ENCODE results near the gene PDXK.

The PDXK gene

GRCh38 chr21:43744725-43745124 lies 25.8 kb downstream of the PDXK start:
- DNase-seq = no peak

DNA sequence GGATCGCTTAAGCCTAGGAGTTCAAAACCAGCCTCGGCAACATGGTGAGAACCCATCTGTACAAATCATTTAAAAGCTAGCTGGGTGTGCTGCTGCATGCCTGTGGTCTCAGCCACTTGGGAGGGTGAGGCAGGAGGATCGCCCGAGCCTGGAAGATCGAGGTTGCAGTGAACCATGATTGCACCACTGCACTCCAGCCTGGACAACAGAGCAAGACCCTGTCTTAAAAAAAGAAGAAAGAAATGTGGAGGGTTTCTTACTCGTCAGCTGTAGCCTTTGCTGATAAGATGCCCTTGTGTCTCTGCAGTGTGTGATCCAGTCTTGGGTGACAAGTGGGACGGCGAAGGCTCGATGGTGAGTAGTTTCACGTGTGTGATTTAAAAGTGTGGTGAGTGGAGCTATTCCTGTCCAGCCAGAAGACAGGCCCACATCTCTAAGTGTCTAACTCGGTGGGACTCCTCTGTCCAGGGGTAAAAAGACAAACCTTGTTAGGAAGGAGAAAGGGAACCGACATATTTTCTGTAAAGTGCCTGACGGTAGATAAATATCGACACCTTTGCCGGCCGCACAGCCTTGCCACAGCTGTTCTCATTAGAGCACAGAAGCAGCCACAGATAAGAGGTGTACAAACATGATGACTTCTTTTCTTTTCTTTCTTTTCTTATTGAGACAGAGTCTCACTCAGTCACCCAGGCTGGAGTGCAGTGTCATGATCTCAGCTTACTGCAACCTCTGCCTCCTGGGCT lies 27.0 kb downstream of the PDXK start:
- DNase-seq = no peak

GRCh38 chr21:43748622-43749021 lies 29.7 kb downstream of the PDXK start:
- no peak for DNase-seq

GRCh38 chr21:43749651-43750262 lies 30.8 kb downstream of the PDXK start:
- no peak for DNase-seq

- DNase-seq = no peak
These were observed 31.6 kb downstream of the PDXK start for GRCh38 chr21:43750339-43751033.

GRCh38 chr21:43751955-43752591 lies 33.1 kb downstream of the PDXK start:
- no peak for DNase-seq

- no peak for DNase-seq
These were observed 34.0 kb downstream of the PDXK start for GRCh38 chr21:43752758-43753438.

DNA sequence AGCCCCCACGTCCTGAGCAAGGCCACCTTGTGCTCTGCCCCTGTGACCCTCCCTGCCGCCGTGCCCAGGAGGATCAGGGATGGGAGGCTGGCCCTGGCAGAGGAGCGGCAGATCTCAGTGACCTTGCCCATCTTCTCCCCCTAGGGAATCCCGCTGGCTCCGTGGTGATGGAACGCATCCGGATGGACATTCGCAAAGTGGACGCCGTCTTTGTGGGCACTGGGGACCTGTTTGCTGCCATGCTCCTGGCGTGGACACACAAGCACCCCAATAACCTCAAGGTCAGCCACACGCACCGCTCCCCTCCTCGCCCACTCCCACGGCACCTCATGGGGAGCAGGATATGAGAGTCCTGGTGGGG lies 34.5 kb downstream of the PDXK start:
- no peak for DNase-seq

DNA sequence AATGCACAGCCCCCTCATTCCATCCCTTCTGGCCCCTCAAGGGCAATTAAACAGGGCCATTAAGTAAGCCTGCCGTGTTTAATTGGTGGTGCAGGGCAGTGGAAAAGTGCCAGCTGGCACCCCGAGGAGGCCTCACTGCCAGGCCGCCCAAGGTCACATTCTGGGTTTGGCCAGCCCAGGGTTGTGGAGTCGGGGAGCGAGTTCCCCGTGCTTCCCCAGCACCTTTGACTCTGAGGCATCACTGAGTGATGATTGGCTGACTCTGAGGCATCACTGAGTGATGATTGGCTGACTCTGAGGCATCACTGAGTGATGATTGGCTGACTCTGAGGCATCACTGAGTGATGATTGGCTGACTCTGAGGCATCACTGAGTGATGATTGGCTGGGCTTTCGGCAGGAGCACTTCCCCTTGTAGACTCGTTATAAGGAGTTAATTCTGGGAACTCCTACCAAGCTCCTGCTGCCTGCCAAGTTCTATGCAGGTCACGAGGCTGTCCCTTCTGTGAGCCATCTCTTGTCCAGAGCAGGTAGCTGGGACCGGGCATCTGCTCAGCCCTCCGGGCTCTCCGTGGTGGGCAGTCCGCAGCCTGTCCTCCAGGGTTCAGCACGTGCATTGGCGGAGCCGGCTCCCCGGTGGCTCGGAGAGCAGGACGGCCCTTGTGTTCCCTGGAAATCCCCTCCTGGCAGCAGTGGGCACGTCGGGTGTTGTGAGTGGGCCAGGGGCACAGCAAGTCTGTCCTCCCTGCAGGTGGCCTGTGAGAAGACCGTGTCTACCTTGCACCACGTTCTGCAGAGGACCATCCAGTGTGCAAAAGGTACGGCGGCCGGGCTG lies 36.2 kb downstream of the PDXK start:
- no peak for DNase-seq

GRCh38 chr21:43755820-43756594 lies 37.1 kb downstream of the PDXK start:
- DNase-seq = no peak

DNA sequence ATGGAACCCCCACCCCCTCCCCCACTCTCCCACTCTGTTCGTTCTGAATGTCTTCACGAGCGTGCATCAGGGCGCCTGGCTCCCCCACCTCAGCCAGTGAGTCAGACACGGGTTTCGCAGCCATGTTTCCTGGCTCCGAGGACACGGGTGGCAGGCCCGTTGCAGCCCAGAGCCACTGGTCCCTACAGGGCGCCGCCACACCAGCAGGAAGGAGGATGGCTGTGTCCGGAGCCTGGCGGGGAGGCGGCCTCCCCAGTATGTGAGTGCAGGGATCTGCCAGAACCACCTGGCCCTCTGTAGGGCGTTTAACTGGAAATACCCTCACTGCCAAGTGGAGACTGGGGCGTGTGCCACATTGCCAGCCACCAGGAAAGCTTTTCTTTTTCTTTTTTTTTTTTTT lies 38.7 kb downstream of the PDXK start:
- DNase-seq = no peak

DNA sequence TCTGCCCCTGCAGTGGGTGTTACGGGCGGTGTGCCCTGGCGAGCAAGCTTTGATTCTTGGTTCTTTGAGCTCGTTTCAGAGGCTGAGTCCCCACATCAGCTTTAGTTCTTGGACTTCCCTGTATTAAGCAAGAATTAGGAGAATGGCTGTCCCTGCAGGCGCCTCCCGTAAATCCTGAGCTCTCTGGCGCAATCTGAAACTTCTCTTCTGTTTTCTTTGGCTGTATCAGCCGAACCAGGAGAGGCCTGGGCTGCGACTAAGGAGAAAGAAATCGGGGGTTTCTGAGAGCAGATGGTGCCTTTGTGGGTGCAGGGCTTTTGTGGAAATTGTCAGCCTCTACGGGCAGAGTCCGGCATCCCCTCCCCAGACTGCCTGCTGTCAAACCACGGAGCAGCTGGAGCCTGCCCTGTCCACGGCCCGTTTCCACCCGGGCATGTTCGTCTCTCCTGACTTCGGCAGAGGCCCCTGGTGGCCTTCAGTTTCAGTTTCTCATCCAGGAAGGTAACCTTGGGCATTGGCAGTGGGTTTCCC lies 39.2 kb downstream of the PDXK start:
- no peak for DNase-seq

- no peak for DNase-seq
These were observed 39.9 kb downstream of the PDXK start for GRCh38 chr21:43758811-43759210.

DNA sequence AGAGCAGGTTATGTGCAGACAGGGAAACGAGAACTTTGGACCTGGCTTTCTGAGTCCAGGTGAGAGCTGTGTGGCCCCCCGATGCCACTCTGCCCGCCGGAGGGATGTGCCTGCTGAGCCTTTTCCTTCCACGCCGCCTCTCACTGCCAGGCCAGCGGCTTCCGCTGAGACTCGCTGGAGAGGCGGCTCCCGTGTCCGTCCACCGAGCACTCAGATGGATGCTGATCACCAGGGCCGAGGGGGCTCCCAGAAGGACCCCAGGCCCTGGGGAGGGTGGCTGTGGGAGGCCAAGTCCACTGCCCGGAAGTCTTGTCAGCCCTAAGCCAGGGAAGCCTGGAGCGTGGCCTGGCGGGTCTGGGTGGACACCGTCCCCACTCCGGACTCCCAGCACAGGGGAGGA lies 40.7 kb downstream of the PDXK start:
- DNase-seq = no peak

DNA sequence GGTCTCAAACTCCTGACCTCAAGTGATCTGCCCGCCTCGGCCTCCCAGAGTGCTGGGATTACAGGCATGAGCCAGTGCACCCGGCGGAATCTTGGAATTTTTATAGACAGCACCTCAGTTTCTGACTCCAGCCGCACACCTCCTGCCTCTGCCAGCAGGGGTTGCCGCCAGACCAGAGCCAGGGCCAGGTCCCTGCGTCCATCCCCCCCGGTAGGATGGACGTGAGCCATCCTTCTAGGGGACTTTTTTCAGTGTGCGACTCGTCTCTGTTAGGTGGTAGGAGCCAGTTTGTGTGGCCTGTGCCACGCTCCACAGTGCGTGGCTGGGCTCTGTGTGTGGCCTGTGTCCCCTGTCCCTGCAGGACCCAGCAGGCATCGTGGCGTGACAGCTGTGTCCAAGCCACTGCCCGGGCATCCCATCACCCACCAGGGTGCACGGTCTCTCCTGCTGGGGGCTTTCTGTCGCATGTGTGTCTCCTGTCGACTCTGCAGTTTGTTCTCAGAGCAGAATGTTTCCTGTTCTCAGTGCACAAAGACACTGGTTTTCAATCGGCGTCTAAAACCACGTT lies 41.5 kb downstream of the PDXK start:
- DNase-seq = no peak

- DNase-seq = no peak
These were observed 43.0 kb downstream of the PDXK start for GRCh38 chr21:43761886-43762285.

DNA sequence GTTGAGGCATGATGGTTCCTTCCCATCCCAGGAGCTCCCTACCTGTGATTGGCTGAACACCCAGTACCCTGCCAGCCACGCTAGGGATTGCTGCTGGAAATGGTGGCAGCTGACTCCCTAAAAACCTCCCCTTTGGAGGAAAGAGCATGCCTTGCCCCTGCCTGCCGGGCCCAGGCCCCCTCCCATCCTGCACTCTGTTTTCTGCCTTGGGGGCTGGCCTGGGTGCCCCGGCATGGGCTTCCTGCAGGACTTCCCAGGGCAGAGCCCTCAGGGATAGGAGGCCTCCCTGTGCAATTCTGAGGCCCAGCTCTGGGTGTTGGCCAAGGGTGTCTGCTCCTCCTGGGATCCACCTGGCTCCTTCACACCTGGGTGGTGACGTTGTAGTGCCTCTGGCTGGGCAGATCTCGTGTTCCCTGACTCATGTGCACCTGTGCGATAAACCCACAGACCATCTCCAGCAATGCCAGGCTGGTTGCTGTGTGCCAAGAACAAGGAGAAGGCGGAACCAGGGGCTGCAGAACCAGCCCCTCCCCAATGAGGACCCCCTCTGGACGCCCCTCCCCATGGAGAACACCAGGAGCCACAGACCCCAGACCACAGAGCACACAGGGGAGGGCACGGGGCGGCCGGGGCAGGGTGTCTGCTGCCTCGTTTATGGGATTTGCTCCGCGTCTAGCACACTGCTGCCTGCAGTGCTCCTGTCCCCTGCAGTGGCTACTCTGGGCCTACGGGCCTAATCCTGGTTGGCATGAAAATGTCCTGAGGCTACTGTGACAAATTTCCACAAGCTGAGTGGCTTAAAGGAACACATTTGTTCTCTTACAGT lies 43.6 kb downstream of the PDXK start:
- DNase-seq = no peak

DNA sequence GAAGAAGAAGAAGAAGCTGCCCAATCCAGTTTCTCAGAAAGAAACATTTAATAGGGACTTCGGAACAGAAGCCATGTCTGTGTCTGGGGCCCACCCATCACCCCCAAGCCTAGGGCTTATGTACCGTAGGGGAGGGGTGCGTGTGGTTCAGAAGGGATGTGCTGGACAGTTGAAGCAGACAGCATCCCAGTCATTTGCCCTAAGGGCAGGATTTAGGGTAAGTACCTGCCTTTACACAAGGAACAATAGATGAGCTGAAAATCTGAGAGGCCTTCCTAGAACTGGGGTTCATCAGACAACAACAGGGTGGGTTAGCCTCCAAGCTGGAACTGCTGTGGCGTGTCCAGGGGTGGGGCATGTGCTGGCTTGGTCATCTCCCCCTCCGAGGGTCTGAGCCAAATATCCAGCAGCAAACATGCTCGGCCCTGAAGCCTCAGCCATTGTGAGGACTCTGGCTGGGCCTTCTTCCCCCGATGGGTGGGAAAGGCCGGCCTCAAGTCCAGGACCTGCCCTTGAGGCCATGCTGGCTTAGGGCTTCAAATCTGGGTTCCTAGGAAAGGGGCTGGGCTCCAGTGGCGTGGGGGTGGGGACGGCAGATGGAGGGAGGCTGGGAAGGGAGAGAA lies 45.1 kb downstream of the PDXK start:
- no peak for DNase-seq

Data from COR-L47 (cell line).